CD8-positive, alpha-beta memory T cell (primary cell): Measurements from ENCODE around the gene ATOX1. TPM values are rescaled to one million over a fixed set of nuclear protein-coding genes. Genes with fewer than 3 reads are reported as not detected.

ENCODE experiments used
- CTCF ChIA-PET: fragments of 350-600 bp; sonication (Branson Sonifier 250); formaldehyde crosslinking; loops from one replicate; lab custom pipeline; 2021; ENCODE audit warnings: antibody characterized with exemption; lab: Charles Lee
- POLR2A ChIA-PET: fragments of 350-600 bp; sonication (Branson Sonifier 250); formaldehyde crosslinking; loops from one replicate; lab custom pipeline; 2021; ENCODE audit warnings: antibody characterized with exemption; lab: Charles Lee
- DNase-seq, 5 donors: peaks; one replicate each; pipeline versions ENCODE4 v3.0.0 to v3.0.0-alpha.2; 2020 to 2022; ENCODE audit warnings: mixed read lengths in 1 of 5
- H3K27ac ChIP-seq: one replicate; pipeline ENCODE4 v1.7.0; 2013; ENCODE audit warnings: low read depth, mild to moderate bottlenecking, low read length, moderate library complexity
- H3K27me3 ChIP-seq: 2 replicates; pipeline ENCODE4 v1.7.0; 2013; ENCODE audit warnings: low read length, mild to moderate bottlenecking; ENCODE audit not compliant: insufficient read depth, poor library complexity, severe bottlenecking
- H3K36me3 ChIP-seq: 2 replicates; pipeline ENCODE4 v1.7.0; 2013; ENCODE audit warnings: mild to moderate bottlenecking, low read length, moderate library complexity; ENCODE audit not compliant: insufficient read depth
- H3K4me1 ChIP-seq: 2 replicates; pipeline ENCODE4 v1.7.0; 2013; ENCODE audit warnings: mild to moderate bottlenecking, low read length, moderate library complexity; ENCODE audit not compliant: insufficient read depth
- H3K4me3 ChIP-seq: 2 replicates; pipeline ENCODE4 v1.7.0; 2013; ENCODE audit warnings: mild to moderate bottlenecking, low read length
- H3K9me3 ChIP-seq: 2 replicates; pipeline ENCODE4 v1.7.0; 2013; ENCODE audit warnings: mild to moderate bottlenecking, low read length
- H3K27ac Mint-ChIP-seq, 8 donors: one replicate each; pipeline ENCODE4 v1.8.0; 2020 to 2021; ENCODE audit warnings: mixed read lengths in 8 of 8, mild to moderate bottlenecking in 6 of 8, inconsistent platforms in 3 of 8, moderate library complexity in 3 of 8
- H3K27me3 Mint-ChIP-seq, 2 donors: one replicate each; pipeline ENCODE4 v1.8.0; 2020 to 2021; ENCODE audit warnings: mixed read lengths in 2 of 2, mild to moderate bottlenecking in 1 of 2, moderate library complexity in 1 of 2
- H3K36me3 Mint-ChIP-seq, 3 donors: one replicate each; pipeline ENCODE4 v1.8.0; 2020 to 2021; ENCODE audit warnings: mixed read lengths in 3 of 3, inconsistent platforms in 1 of 3, mild to moderate bottlenecking in 1 of 3
- H3K4me1 Mint-ChIP-seq, 3 donors: one replicate each; pipeline ENCODE4 v1.8.0; 2020 to 2021; ENCODE audit warnings: mixed read lengths in 3 of 3, inconsistent platforms in 1 of 3, mild to moderate bottlenecking in 1 of 3
- H3K4me3 Mint-ChIP-seq, 7 donors: one replicate each; pipeline ENCODE4 v1.8.0; 2020 to 2021; ENCODE audit warnings: mixed read lengths in 7 of 7, mild to moderate bottlenecking in 6 of 7, moderate library complexity in 4 of 7, inconsistent platforms in 2 of 7
- H3K9me3 Mint-ChIP-seq, 5 donors: one replicate each; pipeline ENCODE4 v1.8.0; 2020 to 2022; ENCODE audit warnings: mixed read lengths in 5 of 5, mild to moderate bottlenecking in 3 of 5, moderate library complexity in 2 of 5, inconsistent platforms in 1 of 5
- polyA plus RNA-seq: library from polyadenylated mRNA; unstranded; fragments of 300-500 nt; fragmentation: Illumina TruSeq; gene quantifications from one replicate; pipeline ENCODE4 v1.2.3, GENCODE V29; 2021
- total RNA-seq, 2 experiments: library from RNA; stranded (reverse); gene quantifications; one replicate each; pipeline ENCODE4 v1.2.3, GENCODE V29; 2021

ATOX1 gene
- total and polyA plus RNA-seq, 3 experiments from 2014 or later: 67.7 to 103 (median 91.0) TPM

GRCh38 chr5:151694035-151694485 lies 64.4 kb downstream of the ATOX1 start:
- CTCF ChIA-PET: interaction anchor here (1.5 kb wide), 1 partner anchor 35 kb away, joined by 3 read pairs; no protein-coding TSS in a partner anchor
- Histone ChIP-seq H3K27me3 (no peaks in the 10 kb centered on the region), H3K9me3 (no peaks in the 10 kb centered on the region), H3K27ac (no peak overlapping the region), H3K36me3 (no peaks in the 10 kb centered on the region), H3K4me1 (no peaks in the 10 kb centered on the region), H3K4me3 (no peak overlapping the region)
- no peaks in the 10 kb centered on the region for H3K9me3 Mint-ChIP-seq
- H3K36me3 Mint-ChIP-seq: no peaks in the 10 kb centered on the region
- POLR2A ChIA-PET: no interaction called here
- peaks cover 2 to 22% of the 10 kb centered on the region in 2 donors for H3K27me3 Mint-ChIP-seq
- no peaks in the 10 kb centered on the region for H3K4me1 Mint-ChIP-seq
- no peak overlapping the region for H3K27ac Mint-ChIP-seq
- DNase-seq: no peak
- no peak overlapping the region for H3K4me3 Mint-ChIP-seq

Other genes starting within 250 kb of the ATOX1 start
- not detected for gene FAT2, start 167.3 kb downstream of the ATOX1 start, total RNA-seq
- gene FAT2, start 167.3 kb downstream of the ATOX1 start, polyA plus RNA-seq: not detected
- under 1 TPM; 0.22 to 0.31 TPM for gene SPARC, start 71.7 kb downstream of the ATOX1 start, total RNA-seq
- not detected for gene SPARC, start 71.7 kb downstream of the ATOX1 start, polyA plus RNA-seq
- gene G3BP1, start 13.3 kb upstream of the ATOX1 start, total RNA-seq: 100 to 1,000 TPM; 371 to 377 TPM
- 142 TPM for gene G3BP1, start 13.3 kb upstream of the ATOX1 start, polyA plus RNA-seq
- gene GLRA1, start 166.2 kb upstream of the ATOX1 start, total RNA-seq: not detected
- not detected for gene GLRA1, start 166.2 kb upstream of the ATOX1 start, polyA plus RNA-seq